WTC11 (cell line): ENCODE data around the gene KISS1R. TPM values are rescaled to one million over a fixed set of nuclear protein-coding genes. Genes with fewer than 3 reads are reported as not detected.

Experiments used
- ATAC-seq: fragments of 200-7000 bp; cut with Tn5 transposase; 2 replicates; pipeline ENCODE4 v1.10.0; 2021; ENCODE audit warnings: mild to moderate bottlenecking, moderate library complexity
- CTCF ChIA-PET: fragments of 300-600 bp; sonication (Branson Sonifier 250); formaldehyde crosslinking; loops from one replicate; lab custom pipeline; 2021; ENCODE audit warnings: antibody characterized with exemption; lab: Charles Lee
- POLR2A ChIA-PET: fragments of 350-600 bp; sonication (Branson Sonifier 250); formaldehyde crosslinking; loops from one replicate; lab custom pipeline; 2021; ENCODE audit warnings: antibody characterized with exemption; lab: Charles Lee
- DNase-seq: peaks from one replicate; pipeline ENCODE4 v3.0.0; 2021; ENCODE audit warnings: low spot score
- H3K27ac Mint-ChIP-seq: 2 replicates; pipeline ENCODE4 v1.8.0; 2021; ENCODE audit warnings: mixed read lengths
- H3K27me3 Mint-ChIP-seq: 2 replicates; pipeline ENCODE4 v1.8.0; 2021; ENCODE audit warnings: low read depth, mild to moderate bottlenecking, moderate library complexity, mixed read lengths
- H3K36me3 Mint-ChIP-seq: 2 replicates; pipeline ENCODE4 v1.8.0; 2021; ENCODE audit warnings: mixed read lengths
- H3K4me1 Mint-ChIP-seq: 2 replicates; pipeline ENCODE4 v1.8.0; 2022; ENCODE audit warnings: mixed read lengths
- H3K4me3 Mint-ChIP-seq: 2 replicates; pipeline ENCODE4 v1.8.0; 2021; ENCODE audit warnings: mild to moderate bottlenecking, moderate library complexity, mixed read lengths
- H3K9me3 Mint-ChIP-seq: 2 replicates; pipeline ENCODE4 v1.8.0; 2021; ENCODE audit warnings: mixed read lengths
- AR ChIP-seq: fragments of 250-450 bp; sonication (Bioruptor Pico); IDR thresholded peaks from 2 replicates; pipeline ENCODE4 v1.9.0; 2021; ENCODE audit warnings: mild to moderate bottlenecking
- CDX4 ChIP-seq: fragments of 250-450 bp; sonication (Bioruptor Pico); IDR thresholded peaks from 2 replicates; pipeline ENCODE4 v1.9.0; 2021; ENCODE audit warnings: moderate library complexity, mild to moderate bottlenecking, inconsistent platforms, borderline replicate concordance
- CTCF ChIP-seq: fragments of 200-600 bp; IDR thresholded peaks from 2 replicates; pipeline ENCODE4 v1.8.0; 2022; ENCODE audit warnings: antibody characterized with exemption
- E2F4 ChIP-seq: sonication (generic); formaldehyde crosslinking; IDR thresholded peaks from 2 replicates; pipeline ENCODE4 v1.8.1; 2022; ENCODE audit warnings: low read depth, mild to moderate bottlenecking, moderate library complexity, missing genetic modification reagents, borderline replicate concordance
- ELF4 ChIP-seq: sonication (generic); formaldehyde crosslinking; IDR thresholded peaks from 2 replicates; pipeline ENCODE4 v1.8.1; 2022; ENCODE audit warnings: low read depth, mild to moderate bottlenecking, moderate library complexity, missing genetic modification reagents
- ERG ChIP-seq: fragments of 250-450 bp; sonication (Bioruptor Pico); IDR thresholded peaks from 2 replicates; pipeline ENCODE4 v1.8.0; 2021; ENCODE audit warnings: mild to moderate bottlenecking
- FOXP1 ChIP-seq: sonication (generic); formaldehyde crosslinking; IDR thresholded peaks from 2 replicates; pipeline ENCODE4 v1.8.0; 2022; ENCODE audit warnings: missing genetic modification reagents, mild to moderate bottlenecking, moderate library complexity, borderline replicate concordance
- IRF2 ChIP-seq: sonication (generic); formaldehyde crosslinking; IDR thresholded peaks from 2 replicates; pipeline ENCODE4 v1.8.0; 2022; ENCODE audit warnings: low read depth, missing genetic modification reagents, borderline replicate concordance
- MAX ChIP-seq: sonication (generic); formaldehyde crosslinking; IDR thresholded peaks from 2 replicates; pipeline ENCODE4 v1.8.0; 2022; ENCODE audit warnings: mild to moderate bottlenecking, missing genetic modification reagents
- MYBL2 ChIP-seq: sonication (generic); formaldehyde crosslinking; IDR thresholded peaks from 2 replicates; pipeline ENCODE4 v1.8.1; 2023; ENCODE audit warnings: mild to moderate bottlenecking, moderate library complexity, missing genetic modification reagents
- NR2C2 ChIP-seq: sonication (generic); formaldehyde crosslinking; IDR thresholded peaks from 2 replicates; pipeline ENCODE4 v1.8.0; 2022; ENCODE audit warnings: mild to moderate bottlenecking, missing genetic modification reagents
- OVOL2 ChIP-seq: fragments of 250-450 bp; sonication (Bioruptor Pico); IDR thresholded peaks from 2 replicates; pipeline ENCODE4 v1.9.0; 2021; ENCODE audit warnings: mild to moderate bottlenecking, borderline replicate concordance
- RELA ChIP-seq: sonication (generic); formaldehyde crosslinking; IDR thresholded peaks from 2 replicates; pipeline ENCODE4 v1.8.1; 2022; ENCODE audit warnings: missing genetic modification reagents, mild to moderate bottlenecking, borderline replicate concordance
- SMAD3 ChIP-seq: sonication (generic); formaldehyde crosslinking; IDR thresholded peaks from 2 replicates; pipeline ENCODE4 v1.8.0; 2022; ENCODE audit warnings: missing genetic modification reagents, mild to moderate bottlenecking, borderline replicate concordance
- TCF7 ChIP-seq: sonication (generic); formaldehyde crosslinking; IDR thresholded peaks from 2 replicates; pipeline ENCODE4 v1.8.0; 2022; ENCODE audit warnings: mild to moderate bottlenecking, low read depth, missing genetic modification reagents, moderate library complexity
- ZMAT4 ChIP-seq: fragments of 250-450 bp; sonication (Bioruptor Pico); IDR thresholded peaks from 2 replicates; pipeline ENCODE4 v1.9.0; 2021; ENCODE audit warnings: mild to moderate bottlenecking
- ZNF121 ChIP-seq: sonication (generic); formaldehyde crosslinking; IDR thresholded peaks from 2 replicates; pipeline ENCODE4 v1.8.0; 2023; ENCODE audit warnings: missing genetic modification reagents
- ZNF219 ChIP-seq: sonication (generic); formaldehyde crosslinking; IDR thresholded peaks from 2 replicates; pipeline ENCODE4 v1.8.0; 2023; ENCODE audit warnings: missing genetic modification reagents, mild to moderate bottlenecking, borderline replicate concordance
- ZNF317 ChIP-seq: sonication (generic); formaldehyde crosslinking; IDR thresholded peaks from 2 replicates; pipeline ENCODE4 v1.8.1; 2023; ENCODE audit warnings: low read depth, mild to moderate bottlenecking, moderate library complexity, missing genetic modification reagents, borderline replicate concordance
- ZNF532 ChIP-seq: fragments of 250-450 bp; sonication (Bioruptor Pico); IDR thresholded peaks from 2 replicates; pipeline ENCODE4 v1.9.0; 2021; ENCODE audit warnings: mild to moderate bottlenecking, borderline replicate concordance
- total RNA-seq: library from RNA; stranded (reverse); gene quantifications from 3 replicates; pipeline ENCODE4 v1.2.3, GENCODE V29; 2021

KISS1R gene
- total RNA-seq, 1 experiment from 2014 or later: 2.9 TPM

GRCh38 chr19:883661-884211 is 33.4 kb upstream of the KISS1R start:
- CTCF ChIA-PET: no interaction called here
- POLR2A ChIA-PET: no interaction called here
- Mint-ChIP-seq H3K4me3 (no peak overlapping the region), H3K27me3 (no peaks in the 10 kb centered on the region), H3K27ac (no peak overlapping the region), H3K36me3 (peaks cover 18% of the 10 kb centered on the region), H3K9me3 (no peaks in the 10 kb centered on the region), H3K4me1 (no peaks in the 10 kb centered on the region)
- DNase-seq: no peak
- ATAC-seq: peak; percentile 38; the same call in 1 of the 2 replicates
- TF ChIP-seq ZNF532 (CRISPR knock-in tag) (no peak), SMAD3 (CRISPR knock-in tag) (no peak), ZNF121 (CRISPR knock-in tag) (no peak), CTCF (no peak), E2F4 (CRISPR knock-in tag) (no peak), TCF7 (no peak), AR (CRISPR knock-in tag) (no peak), ERG (CRISPR knock-in tag) (no peak), NR2C2 (CRISPR knock-in tag) (no peak), IRF2 (CRISPR knock-in tag) (no peak), ELF4 (CRISPR knock-in tag) (no peak), ZMAT4 (CRISPR knock-in tag) (no peak), MYBL2 (CRISPR knock-in tag) (no peak), CDX4 (CRISPR knock-in tag) (no peak), MAX (CRISPR knock-in tag) (no peak), FOXP1 (no peak), ZNF219 (CRISPR knock-in tag) (no peak), RELA (no peak), OVOL2 (CRISPR knock-in tag) (no peak), ZNF317 (no peak)
